ENCODE results near the gene HEATR1. TPM values are rescaled to one million over a fixed set of nuclear protein-coding genes. Genes with fewer than 3 reads are reported as not detected.

Gene HEATR1
- total RNA-seq, 4 donors from 2014 or later: 23.0 to 37.5 (median 25.5) TPM

DNA sequence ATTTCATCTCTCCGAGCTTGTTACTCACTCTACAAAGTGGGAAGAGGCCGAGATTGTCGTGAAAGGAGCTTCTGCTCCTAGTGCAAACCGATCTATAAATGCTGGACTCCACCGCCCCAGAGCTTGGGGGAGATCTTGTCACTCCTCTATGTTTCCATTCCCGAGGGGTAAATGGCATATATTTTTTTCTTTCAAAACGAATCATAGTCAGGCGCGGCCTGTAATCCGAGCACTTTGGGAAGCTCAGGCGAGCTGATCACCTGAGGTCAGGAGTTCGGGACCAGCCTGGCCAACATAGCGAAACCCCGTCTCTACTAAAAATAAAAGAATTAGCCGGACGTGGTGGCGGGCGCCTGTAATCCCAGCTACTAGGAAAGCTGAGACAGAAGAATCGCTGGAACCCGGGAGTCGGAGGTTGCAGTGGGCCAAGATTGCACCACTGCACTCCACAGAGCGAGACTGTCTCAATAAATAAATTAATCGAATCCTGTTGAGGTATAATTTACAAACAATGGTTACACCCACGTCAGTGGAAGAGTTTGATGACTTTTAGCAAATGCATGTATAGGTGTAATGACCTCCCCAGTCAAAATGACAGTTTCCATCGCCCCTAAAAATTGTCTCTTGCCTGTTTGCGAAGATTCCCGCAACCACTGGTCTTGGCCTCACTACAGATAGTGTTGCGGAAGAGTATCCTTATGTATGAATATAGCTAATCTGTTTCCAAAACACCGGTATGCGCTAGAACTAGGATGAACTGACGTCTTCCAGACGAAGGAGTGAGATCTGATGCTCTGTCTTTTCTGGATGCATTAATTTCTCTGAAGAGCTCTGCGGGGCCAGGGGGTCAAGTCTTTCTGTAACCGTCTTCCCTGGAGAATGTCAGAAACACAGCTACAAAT, 840 bp upstream of the HEATR1 start:
- H3K4me3 ChIP-seq (replicated peaks in 1 of 3): peak overlapping the region; percentile 62 to 81 (median 63)
- H3K4me1 ChIP-seq: peaks cover 10 to 16% of the 10 kb centered on the region in 2 donors
- H3K36me3 ChIP-seq: peaks cover 4 to 6% of the 10 kb centered on the region in 2 donors
- no peaks in the 10 kb centered on the region for H3K9me3 ChIP-seq
- intact Hi-C loops (cut with DNase I): loop anchor here (10.0 kb wide), 1 partner anchor 190 kb away; the partner anchor contains the start of gene MTR
- WGBS, 2 donors: 68% methylated on average over 34 of the region's 34 CpGs
- no peaks in the 10 kb centered on the region for H3K27me3 ChIP-seq
- TF ChIP-seq, protein P1, sequence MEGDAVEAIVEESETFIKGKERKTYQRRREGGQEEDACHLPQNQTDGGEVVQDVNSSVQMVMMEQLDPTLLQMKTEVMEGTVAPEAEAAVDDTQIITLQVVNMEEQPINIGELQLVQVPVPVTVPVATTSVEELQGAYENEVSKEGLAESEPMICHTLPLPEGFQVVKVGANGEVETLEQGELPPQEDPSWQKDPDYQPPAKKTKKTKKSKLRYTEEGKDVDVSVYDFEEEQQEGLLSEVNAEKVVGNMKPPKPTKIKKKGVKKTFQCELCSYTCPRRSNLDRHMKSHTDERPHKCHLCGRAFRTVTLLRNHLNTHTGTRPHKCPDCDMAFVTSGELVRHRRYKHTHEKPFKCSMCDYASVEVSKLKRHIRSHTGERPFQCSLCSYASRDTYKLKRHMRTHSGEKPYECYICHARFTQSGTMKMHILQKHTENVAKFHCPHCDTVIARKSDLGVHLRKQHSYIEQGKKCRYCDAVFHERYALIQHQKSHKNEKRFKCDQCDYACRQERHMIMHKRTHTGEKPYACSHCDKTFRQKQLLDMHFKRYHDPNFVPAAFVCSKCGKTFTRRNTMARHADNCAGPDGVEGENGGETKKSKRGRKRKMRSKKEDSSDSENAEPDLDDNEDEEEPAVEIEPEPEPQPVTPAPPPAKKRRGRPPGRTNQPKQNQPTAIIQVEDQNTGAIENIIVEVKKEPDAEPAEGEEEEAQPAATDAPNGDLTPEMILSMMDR (IDR thresholded peaks at IDR 0.05): no peak
- no peak for TF ChIP-seq POLR2A (IDR thresholded peaks at IDR 0.05)
- H3K27ac ChIP-seq: peak overlapping the region; percentile 48 to 75 (median 60)
- peak in 1 of 2 donors; percentile 4 for DNase-seq

DNA sequence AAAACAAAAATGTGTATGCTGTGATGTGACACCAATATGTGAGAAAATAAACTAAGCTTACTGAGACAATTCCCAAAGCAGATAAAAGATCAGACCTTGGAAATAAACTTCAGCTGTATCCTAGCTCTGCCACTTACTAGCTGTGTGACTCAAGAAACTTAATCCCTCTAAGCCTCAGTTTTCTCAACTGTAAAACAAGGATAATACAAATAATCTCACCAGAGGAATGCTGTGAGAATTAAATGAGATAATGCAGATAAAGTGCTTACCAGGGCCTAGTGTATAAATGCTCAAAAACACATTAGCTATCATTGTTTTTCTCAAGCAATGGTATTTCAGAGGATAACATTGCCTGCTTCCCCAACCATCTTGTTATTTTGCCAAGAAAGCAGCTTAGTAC, 2.1 kb downstream of the HEATR1 start:
- DNase-seq: no peak
- Histone ChIP-seq H3K27me3 (no peaks in the 10 kb centered on the region), H3K9me3 (no peaks in the 10 kb centered on the region), H3K4me1 (peaks cover 10 to 16% of the 10 kb centered on the region in 2 donors), H3K27ac (no peak overlapping the region), H3K36me3 (peaks cover 9 to 10% of the 10 kb centered on the region in 2 donors), H3K4me3 (replicated peaks in 1 of 3) (no peak overlapping the region)
- TF ChIP-seq, protein P1 (IDR thresholded peaks at IDR 0.05): no peak
- no peak for TF ChIP-seq POLR2A (IDR thresholded peaks at IDR 0.05)
- intact Hi-C loops (cut with DNase I): loop anchor here (10.0 kb wide), 1 partner anchor 193 kb away; the partner anchor contains the start of gene MTR

GRCh38 chr1:236590553-236591150, 13.7 kb downstream of the HEATR1 start:
- Histone ChIP-seq H3K27ac (no peak overlapping the region), H3K4me1 (no peaks in the 10 kb centered on the region), H3K36me3 (peaks cover 25 to 35% of the 10 kb centered on the region in 2 donors), H3K4me3 (replicated peaks in 1 of 3) (no peak overlapping the region), H3K9me3 (no peaks in the 10 kb centered on the region), H3K27me3 (no peaks in the 10 kb centered on the region)
- TF ChIP-seq, protein P1 (IDR thresholded peaks at IDR 0.05): no peak
- TF ChIP-seq POLR2A (IDR thresholded peaks at IDR 0.05): no peak
- intact Hi-C loops (cut with DNase I): loop anchor here (10.0 kb wide), 1 partner anchor 46 kb away; no protein-coding TSS in a partner anchor
- WGBS, 2 donors: 93 to 94% methylated on average over 2 of the region's 2 CpGs
- DNase-seq: no peak

DNA sequence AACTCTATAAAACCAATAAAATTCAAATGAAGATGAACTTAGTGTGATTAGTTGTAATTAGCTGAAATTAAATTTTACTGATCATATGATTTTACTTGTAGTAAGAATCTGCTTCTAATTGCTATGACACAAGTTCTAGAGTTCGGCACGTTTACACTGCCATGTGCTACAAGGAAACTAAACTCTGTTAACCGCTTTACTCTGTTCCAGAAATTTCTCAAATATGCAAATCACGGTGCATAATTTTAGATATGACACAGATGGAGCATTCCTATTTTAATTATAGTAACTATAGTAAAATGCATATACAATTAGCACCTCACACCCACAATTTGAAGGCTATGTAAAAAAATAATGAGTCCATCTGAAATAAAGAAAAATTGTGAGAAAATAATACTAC, 14.8 kb downstream of the HEATR1 start:
- H3K36me3 ChIP-seq: peaks cover 33% of the 10 kb centered on the region in 2 donors

More for the DNA sequence above, 14.8 kb downstream of the HEATR1 start:
- 91 to 97% methylated on average over 4 of the region's 4 CpGs for WGBS, 2 donors
- DNase-seq: no peak
- Histone ChIP-seq H3K4me3 (replicated peaks in 1 of 3) (no peak overlapping the region), H3K27ac (no peak overlapping the region), H3K27me3 (no peaks in the 10 kb centered on the region), H3K4me1 (no peaks in the 10 kb centered on the region), H3K9me3 (no peaks in the 10 kb centered on the region)
- TF ChIP-seq POLR2A (IDR thresholded peaks at IDR 0.05): no peak
- TF ChIP-seq, protein P1 (IDR thresholded peaks at IDR 0.05): no peak
- intact Hi-C loops (cut with DNase I): no loop called here

All from thyroid gland (tissue), 4 donors.